Uterus (tissue), 4 donors: ENCODE results near the gene RABGAP1L. TPM values are rescaled to one million over a fixed set of nuclear protein-coding genes. Genes with fewer than 3 reads are reported as not detected.

ENCODE experiments used
- DNase-seq, 2 donors: peaks; one replicate each; pipeline ENCODE4 v3.0.0-alpha.2; 2019 to 2020
- H3K27ac ChIP-seq, 2 donors: fragments of 200-600 bp; sonication (generic); 1 replicate in 1 of 2; 2 replicates in 1 of 2; pipeline ENCODE4 v1.5.1; 2016 to 2018
- H3K27me3 ChIP-seq, 2 donors: fragments of 200-600 bp; sonication (generic); one replicate each; pipeline ENCODE4 v1.5.1; 2018 to 2019; ENCODE audit warnings: control low read depth in 1 of 2
- H3K36me3 ChIP-seq, 2 donors: fragments of 200-600 bp; sonication (generic); one replicate each; pipeline ENCODE4 v1.5.1; 2019; ENCODE audit warnings: control low read depth in 1 of 2
- H3K4me1 ChIP-seq, 2 donors: fragments of 200-600 bp; sonication (generic); one replicate each; pipeline ENCODE4 v1.5.1; 2018 to 2019; ENCODE audit warnings: control low read depth in 1 of 2
- H3K4me3 ChIP-seq, 2 donors: fragments of 200-600 bp; sonication (generic); 1 replicate in 1 of 2; 2 replicates in 1 of 2; pipeline ENCODE4 v1.5.1; 2018 to 2019; ENCODE audit warnings: mild to moderate bottlenecking in 1 of 2
- H3K9me3 ChIP-seq, 2 donors: fragments of 200-600 bp; sonication (generic); one replicate each; pipeline ENCODE4 v1.5.1; 2019; ENCODE audit warnings: control low read depth in 1 of 2
- POLR2A ChIP-seq, 2 donors: fragments of 450-650 bp; IDR thresholded peaks; one replicate each; pipeline ENCODE4 v1.6.1; 2016; ENCODE audit warnings: antibody characterized with exemption in 2 of 2, mild to moderate bottlenecking in 1 of 2, moderate library complexity in 1 of 2
- intact Hi-C: fragments of 100-400 bp; cut with DNase I; formaldehyde crosslinking; loops from one replicate; pipeline ENCODE4 v1.15.1; 2023; ENCODE audit warnings: low total_unique reads
- total RNA-seq, 4 donors: library from RNA; depleted of rRNA in 3 of 4; stranded (reverse); fragments of >200 nt in 3 of 4; gene quantifications; one replicate each; pipeline versions ENCODE4 v1.1.0 to v1.2.4, GENCODE V29; 2014 to 2023
- TF ChIP-seq, protein P1 (sequence below), 4 experiments: fragments of 200-600 bp in 2 of 4; fragments of 450-650 bp in 2 of 4; sonication (generic) in 2 of 4; IDR thresholded peaks; one replicate each; pipeline ENCODE4 v1.5.1; 2016 to 2019; ENCODE audit warnings: antibody characterized with exemption in 4 of 4, mild to moderate bottlenecking in 2 of 4, moderate library complexity in 1 of 4
- donor health status: DM: yes; HTN: yes; CAD: no.

RABGAP1L gene
- total RNA-seq, 4 donors from 2014 or later, result 19.1 to 93.7 (median 35.1) TPM

GRCh38 chr1:174954073-174954460 is 794.7 kb downstream of the RABGAP1L start:
- no peak for TF ChIP-seq POLR2A (IDR thresholded peaks at IDR 0.05)
- TF ChIP-seq, protein P1, sequence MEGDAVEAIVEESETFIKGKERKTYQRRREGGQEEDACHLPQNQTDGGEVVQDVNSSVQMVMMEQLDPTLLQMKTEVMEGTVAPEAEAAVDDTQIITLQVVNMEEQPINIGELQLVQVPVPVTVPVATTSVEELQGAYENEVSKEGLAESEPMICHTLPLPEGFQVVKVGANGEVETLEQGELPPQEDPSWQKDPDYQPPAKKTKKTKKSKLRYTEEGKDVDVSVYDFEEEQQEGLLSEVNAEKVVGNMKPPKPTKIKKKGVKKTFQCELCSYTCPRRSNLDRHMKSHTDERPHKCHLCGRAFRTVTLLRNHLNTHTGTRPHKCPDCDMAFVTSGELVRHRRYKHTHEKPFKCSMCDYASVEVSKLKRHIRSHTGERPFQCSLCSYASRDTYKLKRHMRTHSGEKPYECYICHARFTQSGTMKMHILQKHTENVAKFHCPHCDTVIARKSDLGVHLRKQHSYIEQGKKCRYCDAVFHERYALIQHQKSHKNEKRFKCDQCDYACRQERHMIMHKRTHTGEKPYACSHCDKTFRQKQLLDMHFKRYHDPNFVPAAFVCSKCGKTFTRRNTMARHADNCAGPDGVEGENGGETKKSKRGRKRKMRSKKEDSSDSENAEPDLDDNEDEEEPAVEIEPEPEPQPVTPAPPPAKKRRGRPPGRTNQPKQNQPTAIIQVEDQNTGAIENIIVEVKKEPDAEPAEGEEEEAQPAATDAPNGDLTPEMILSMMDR (IDR thresholded peaks at IDR 0.05), result no peak
- DNase-seq, result no peak
- Histone ChIP-seq H3K27ac (no peak overlapping the region), H3K4me3 (no peak overlapping the region), H3K4me1 (no peaks in the 10 kb centered on the region), H3K9me3 (no peaks in the 10 kb centered on the region), H3K36me3 (no peaks in the 10 kb centered on the region), H3K27me3 (no peaks in the 10 kb centered on the region)
- intact Hi-C loops, result no loop called here

DNA sequence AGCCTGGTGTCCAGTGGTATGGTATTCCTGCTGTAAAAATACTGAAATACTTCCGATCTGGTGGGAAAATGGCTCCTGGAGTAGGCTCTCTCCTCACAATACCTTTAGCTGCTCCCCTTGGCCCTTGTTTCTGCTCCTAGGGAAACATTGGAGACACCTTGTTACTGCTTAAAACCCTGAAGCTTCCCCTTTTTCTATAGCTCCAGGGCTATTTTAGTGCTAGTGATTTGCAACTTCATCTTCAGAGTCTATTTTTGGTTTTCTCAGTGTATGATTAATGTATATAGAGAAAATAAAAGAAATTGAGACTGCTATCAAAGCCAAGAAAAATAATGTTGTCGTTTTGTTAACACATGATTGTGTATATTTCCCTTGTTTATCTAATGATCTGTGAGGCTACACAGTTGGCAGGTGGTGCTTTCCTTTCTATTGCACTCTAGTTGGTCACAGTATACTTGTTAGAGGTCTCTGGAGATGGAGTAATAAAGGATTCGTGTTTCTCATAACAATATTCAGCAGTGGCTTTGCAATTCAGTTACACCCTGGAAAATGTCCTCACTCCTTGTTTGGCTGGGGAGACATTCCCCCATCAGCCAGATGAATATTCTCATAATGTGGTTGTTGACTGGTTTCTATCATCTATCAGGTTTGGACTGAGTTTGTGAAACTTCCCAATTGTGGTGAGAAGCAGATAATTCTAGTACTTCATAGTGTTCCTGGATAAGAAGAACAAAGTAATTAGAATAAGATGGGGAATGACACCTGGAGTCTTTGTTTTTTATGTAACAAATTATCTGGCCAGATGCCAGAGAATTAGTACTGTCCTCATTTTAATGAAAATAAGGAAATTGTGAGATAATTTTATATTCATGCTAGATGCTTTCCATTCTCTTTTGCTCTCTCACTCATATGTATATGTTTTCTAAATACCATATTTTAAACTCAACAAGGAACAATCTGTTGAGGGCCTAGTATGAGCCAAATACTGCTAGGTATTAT is 795.6 kb downstream of the RABGAP1L start:
- TF ChIP-seq POLR2A (IDR thresholded peaks at IDR 0.05), result no peak
- TF ChIP-seq, protein P1 (IDR thresholded peaks at IDR 0.05), result no peak
- Histone ChIP-seq H3K9me3 (no peaks in the 10 kb centered on the region), H3K27me3 (no peaks in the 10 kb centered on the region), H3K27ac (no peak overlapping the region), H3K36me3 (no peaks in the 10 kb centered on the region), H3K4me3 (no peak overlapping the region), H3K4me1 (no peaks in the 10 kb centered on the region)
- intact Hi-C loops, result no loop called here
- no peak for DNase-seq

- Histone ChIP-seq H3K27ac (no peak overlapping the region), H3K4me3 (no peak overlapping the region), H3K9me3 (no peaks in the 10 kb centered on the region), H3K27me3 (no peaks in the 10 kb centered on the region), H3K4me1 (no peaks in the 10 kb centered on the region), H3K36me3 (no peaks in the 10 kb centered on the region)
- intact Hi-C loops, result no loop called here
- TF ChIP-seq, protein P1 (IDR thresholded peaks at IDR 0.05), result no peak
- TF ChIP-seq POLR2A (IDR thresholded peaks at IDR 0.05), result no peak
- DNase-seq, result no peak
These were observed 796.8 kb downstream of the RABGAP1L start for GRCh38 chr1:174956086-174956485.

- Histone ChIP-seq H3K36me3 (no peaks in the 10 kb centered on the region), H3K27ac (no peak overlapping the region), H3K27me3 (no peaks in the 10 kb centered on the region), H3K9me3 (no peaks in the 10 kb centered on the region), H3K4me3 (no peak overlapping the region), H3K4me1 (no peaks in the 10 kb centered on the region)
- TF ChIP-seq, protein P1 (IDR thresholded peaks at IDR 0.05), result no peak
- DNase-seq, result no peak
- intact Hi-C loops, result no loop called here
These were observed 797.7 kb downstream of the RABGAP1L start for GRCh38 chr1:174956976-174957375.

- Histone ChIP-seq H3K9me3 (no peaks in the 10 kb centered on the region), H3K4me1 (no peaks in the 10 kb centered on the region), H3K27me3 (no peaks in the 10 kb centered on the region), H3K27ac (no peak overlapping the region), H3K36me3 (no peaks in the 10 kb centered on the region), H3K4me3 (no peak overlapping the region)
- DNase-seq, result no peak
- intact Hi-C loops, result no loop called here
- TF ChIP-seq POLR2A (IDR thresholded peaks at IDR 0.05), result no peak
- TF ChIP-seq, protein P1 (IDR thresholded peaks at IDR 0.05), result no peak
These were observed 798.5 kb downstream of the RABGAP1L start for GRCh38 chr1:174957829-174958228.
